Stimulated activated CD8-positive, alpha-beta memory T cell treated with anti-CD3 and anti-CD28 coated beads, Interleukin-4, amount 100 ng/mL, for 4 hours (primary cell): ENCODE measurements around the gene HOXC12.

Experiments
- DNase-seq, 2 donors: peaks; one replicate each; pipeline ENCODE4 v3.0.0-alpha.2; 2020; ENCODE audit warnings: low read depth in 2 of 2, low spot score in 1 of 2

HOXC12 gene

DNA sequence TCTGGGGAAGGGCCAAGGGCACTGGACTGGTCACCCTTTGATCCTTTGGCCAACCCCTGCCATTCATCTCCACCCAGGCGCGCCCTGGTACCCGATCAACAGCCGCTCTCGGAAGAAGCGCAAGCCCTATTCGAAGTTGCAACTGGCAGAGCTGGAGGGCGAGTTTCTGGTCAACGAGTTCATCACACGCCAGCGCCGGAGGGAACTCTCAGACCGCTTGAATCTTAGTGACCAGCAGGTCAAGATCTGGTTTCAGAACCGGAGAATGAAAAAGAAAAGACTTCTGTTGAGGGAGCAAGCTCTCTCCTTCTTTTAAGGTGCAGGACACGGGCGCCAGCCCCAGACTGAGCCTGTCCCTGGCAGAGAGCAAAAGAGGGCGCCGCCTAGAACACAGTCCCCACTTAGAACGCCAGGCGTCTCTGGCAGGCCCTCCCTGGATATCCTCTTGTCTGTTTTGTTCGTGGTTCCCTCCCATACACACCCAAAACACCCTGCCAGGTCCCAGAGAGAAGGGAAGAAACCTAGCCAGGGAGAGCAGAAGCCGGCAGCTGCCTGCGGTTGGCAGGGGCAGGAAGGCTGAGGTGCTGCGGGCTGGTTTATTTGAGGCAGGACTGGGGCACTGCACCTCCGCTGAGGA is 1.7 kb downstream of the HOXC12 start:
- DNase-seq = no peak

- no peak for DNase-seq
These were observed 2.3 kb downstream of the HOXC12 start for GRCh38 chr12:53956914-53957536.

DNA sequence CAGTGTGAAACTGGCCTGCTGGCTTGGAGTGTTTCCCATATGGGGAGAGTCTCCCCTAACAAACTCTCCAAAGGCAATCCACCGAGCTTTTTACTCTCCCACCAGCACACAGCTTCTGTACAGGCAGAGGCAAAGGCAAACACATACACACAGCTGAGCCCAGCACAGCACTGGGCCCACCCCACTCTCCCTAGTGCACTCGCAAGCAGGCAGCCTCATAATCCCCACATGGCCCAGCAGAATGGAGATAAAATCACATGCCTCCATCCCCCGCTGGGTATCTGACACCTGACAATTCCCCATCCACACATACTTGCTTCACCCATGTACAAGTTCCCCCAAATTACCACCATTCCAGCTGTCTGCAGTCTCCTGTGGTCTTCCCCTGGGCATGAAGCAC is 3.4 kb downstream of the HOXC12 start:
- DNase-seq = no peak

DNA sequence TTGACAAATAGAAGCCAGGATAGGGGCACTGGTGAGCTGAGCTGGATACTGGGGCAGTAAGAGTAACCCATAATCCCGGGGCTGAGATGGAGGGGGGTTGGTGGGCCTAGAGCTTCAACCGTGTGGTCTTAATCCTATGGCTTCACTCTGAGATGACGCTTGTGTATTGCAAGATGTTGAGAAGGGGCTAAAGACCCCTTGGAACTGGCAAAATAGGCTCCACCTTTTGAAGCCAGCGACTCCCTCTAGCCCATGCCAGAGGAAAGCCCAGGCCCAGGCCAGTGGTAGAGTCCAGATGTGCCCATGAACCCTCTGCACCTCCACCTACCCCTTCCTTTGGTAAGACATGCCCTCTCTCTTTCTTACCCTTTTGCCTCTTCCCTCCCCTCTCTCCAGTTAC is 4.6 kb downstream of the HOXC12 start:
- no peak for DNase-seq

DNA sequence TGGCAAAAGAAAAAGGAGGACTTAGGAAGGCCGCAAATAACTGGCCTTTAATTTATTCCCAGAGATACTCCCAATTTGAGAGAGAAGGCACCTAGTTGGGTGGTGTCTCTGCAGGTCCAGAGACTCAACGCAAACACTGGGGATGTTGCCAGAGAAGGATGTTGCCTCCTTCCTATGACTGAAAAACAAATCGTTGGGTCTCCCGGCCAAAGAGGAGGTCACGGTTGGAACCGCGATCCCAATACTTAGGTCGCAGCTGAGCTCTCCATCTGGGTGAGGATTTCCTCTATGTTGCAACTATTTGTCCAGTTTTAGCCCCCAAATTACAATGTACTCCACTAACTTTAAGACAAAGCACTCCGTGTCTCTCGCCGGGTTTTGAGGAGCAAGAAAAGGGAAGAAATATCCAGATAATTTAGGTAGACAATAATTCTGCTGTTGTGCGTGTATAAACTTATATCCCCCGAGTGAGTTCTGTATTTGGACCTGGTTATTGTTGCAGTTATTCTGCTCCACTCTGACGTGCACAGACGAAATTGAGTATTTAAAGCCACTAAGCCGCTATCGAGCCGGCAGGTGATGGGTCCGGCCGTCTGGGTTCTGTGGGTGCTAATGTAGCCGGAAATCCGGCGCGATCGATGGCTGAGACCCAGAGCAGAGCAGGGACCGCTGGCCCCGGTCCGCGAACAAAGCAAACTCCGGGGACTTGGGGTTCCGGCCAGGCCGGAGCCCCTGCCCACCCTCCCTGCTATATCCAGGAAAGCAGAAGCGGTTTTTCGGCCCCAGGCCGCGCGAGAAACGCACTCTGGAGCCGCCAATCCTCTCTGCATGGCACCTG is 5.7 kb downstream of the HOXC12 start:
- no peak for DNase-seq

- no peak for DNase-seq
These were observed 6.5 kb downstream of the HOXC12 start for GRCh38 chr12:53961025-53961761.

GRCh38 chr12:53963005-53963404 is 8.3 kb downstream of the HOXC12 start:
- DNase-seq = no peak

GRCh38 chr12:53963434-53964314 is 9.0 kb downstream of the HOXC12 start:
- DNase-seq = no peak

- DNase-seq = no peak
These were observed 9.6 kb downstream of the HOXC12 start for GRCh38 chr12:53964315-53964713.

DNA sequence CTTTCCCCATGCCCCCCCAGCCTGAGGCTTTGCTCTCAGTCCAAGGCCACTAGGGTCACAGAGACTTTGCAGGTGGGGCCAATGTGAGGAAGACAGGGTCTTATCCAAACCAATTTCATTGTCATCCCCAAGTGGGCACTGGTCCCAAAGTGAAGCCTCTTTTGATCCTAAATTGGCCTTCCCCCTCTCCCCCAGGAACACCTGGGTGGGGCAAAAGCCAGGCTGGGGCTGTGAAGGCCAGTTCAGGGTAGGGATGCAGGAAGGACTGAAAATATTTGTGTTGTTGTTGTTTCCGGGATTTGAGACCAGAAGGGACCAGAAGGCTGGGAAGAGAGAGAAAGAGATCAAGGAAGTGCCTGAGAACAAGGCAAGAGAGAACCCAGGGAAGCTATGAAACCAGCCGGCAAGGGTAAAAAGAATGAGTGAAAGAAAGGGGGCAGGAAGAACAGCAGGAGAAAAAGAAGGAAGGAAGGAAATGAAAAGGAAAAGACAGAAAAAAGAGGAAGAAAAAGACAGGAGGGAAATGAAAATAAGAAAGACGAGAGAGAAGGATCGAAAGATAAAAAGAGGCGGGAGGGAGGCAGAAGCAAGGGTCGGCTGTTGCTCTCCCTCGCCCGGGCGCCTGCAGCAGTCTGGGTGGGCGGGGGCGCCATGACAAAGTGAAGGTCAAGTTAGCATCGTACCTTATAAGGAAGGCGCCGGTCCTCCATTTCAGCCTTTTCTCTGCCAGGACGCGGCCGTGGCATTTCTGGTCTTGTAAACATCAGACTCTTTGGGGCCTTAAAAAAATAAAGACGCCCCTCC is 10.8 kb downstream of the HOXC12 start:
- no peak for DNase-seq

GRCh38 chr12:53966085-53966384 is 11.3 kb downstream of the HOXC12 start:
- DNase-seq = no peak

- no peak for DNase-seq
These were observed 11.9 kb downstream of the HOXC12 start for GRCh38 chr12:53966385-53967133.

GRCh38 chr12:53967421-53967925 is 12.8 kb downstream of the HOXC12 start:
- no peak for DNase-seq

DNA sequence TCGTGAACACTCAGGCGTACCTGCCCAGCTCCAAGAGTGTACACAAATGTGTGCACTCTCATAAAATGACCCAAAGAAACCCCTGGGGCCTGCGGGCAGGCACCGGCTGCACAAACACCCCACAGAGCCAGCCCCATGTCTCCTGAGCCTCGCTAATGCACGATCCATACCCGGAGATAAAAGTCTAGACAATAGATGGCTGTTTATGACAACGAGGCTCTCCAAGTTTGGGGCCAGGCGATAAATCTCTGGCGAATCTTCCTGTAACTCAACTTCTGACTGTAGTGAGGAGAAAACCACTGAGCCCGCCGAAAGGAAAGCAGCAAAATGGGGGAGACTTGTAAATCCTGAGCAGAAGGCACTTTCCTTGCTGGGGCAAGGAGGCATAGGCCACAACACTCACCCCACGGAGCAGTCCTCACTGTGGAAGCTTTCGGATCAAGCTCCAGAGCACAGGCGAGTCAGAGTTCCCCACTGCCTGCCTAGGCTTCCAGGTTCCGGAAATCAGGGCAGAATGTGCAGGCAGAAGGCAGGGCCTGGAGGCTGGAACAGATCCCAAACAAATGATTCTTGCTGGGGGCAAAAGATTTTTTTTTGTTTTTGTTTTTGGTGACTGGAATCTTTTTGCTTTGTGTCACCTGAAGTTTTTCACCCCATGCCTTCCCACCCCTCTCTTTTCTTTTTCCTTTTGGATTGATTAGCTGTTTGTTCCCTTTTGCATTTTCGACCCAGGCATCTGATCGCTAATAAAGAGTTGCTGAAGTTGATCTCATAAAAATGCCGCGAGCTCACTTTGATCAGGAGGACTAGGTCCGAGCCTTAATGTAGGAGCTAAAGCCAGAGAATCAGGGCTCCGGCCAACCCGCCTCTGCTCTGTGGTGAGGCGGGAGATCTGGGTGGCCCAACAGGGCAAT is 13.8 kb downstream of the HOXC12 start:
- DNase-seq = no peak

GRCh38 chr12:53969588-53970259 is 15.0 kb downstream of the HOXC12 start:
- no peak for DNase-seq

DNA sequence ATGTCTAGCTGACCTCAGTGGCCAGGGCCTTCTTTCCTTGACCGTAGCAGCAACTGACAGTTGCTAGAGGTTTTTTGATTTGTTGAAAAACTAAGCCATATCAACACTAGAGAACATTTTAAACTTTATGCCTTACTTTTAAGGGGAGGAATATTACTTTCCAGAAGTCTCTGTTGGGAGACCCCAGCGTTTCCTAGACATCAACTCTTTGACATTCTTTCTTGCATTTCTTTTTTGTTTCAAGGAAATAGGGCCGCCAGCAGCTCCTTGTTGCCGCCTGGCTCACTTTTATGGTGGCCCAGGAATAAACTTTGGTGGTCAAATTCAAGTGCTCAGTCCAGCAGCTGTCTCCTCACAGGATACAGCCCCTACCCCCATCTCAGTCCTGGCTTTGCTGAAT is 15.7 kb downstream of the HOXC12 start:
- no peak for DNase-seq

- no peak for DNase-seq
These were observed 16.4 kb downstream of the HOXC12 start for GRCh38 chr12:53971129-53971528.
